ENCODE measurements around the gene SLC22A23. TPM values are rescaled to one million over a fixed set of nuclear protein-coding genes. Genes with fewer than 3 reads are reported as not detected.

Gene SLC22A23
- total and polyA plus RNA-seq, 2 of the 4 experiments (the other 2 are of a cell fraction): 0.72 to 1.6 TPM

DNA sequence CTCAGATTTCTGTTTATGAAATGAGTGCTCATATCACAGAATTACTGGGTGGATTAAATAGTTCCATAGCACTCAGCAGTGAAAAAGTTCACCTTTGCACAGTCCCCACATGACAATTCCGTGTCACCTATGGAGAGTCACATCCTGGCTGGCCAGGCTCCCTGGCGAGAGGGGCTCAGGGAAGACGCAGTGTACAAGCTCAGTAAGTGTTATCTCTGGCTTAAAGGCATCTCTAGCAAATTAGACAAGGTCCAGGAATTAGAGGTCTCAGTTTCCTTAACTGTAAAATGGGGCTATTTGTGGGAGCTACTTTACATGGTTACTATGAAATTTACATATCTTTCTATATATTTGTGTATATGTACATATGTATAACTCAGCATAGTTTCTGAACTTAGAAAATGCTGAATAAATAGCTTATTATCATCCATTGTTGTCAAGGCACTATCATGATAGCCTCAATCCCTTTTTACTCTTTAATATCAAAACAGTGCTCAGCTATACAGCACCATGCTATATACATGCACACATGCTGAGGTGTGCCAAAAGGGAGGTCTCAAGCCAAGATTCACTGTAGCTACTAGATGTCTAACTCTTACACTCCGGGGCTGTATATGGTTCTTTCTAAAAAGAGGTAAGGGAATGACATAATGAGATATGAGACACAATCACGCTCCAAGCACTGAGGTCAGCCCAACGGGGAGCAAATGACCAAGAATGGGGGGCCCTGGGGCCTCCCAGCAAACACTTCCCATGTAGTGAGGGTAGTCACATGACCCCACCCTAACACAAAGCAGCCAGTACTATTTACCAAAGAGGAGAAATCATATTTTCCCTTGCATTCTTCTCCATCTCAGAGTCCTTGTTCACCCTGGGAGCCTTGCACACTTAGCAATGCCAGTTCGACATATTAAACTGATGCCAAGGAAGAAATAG lies 59.4 kb downstream of the SLC22A23 start:
- H3K4me2 ChIP-seq (ENCODE audit: low read depth, low read length): no peak overlapping the region
- no peak overlapping the region for H3K23ac ChIP-seq (ENCODE audit: low read depth, low read length)
- peaks cover 35% of the 10 kb centered on the region for H3K27me3 ChIP-seq (ENCODE audit: control insufficient read depth, insufficient read depth, low read length)
- no peak for TF ChIP-seq CHD1 (IDR thresholded peaks at IDR 0.05; ENCODE audit: low read depth, low read length)
- no peak for TF ChIP-seq MAZ (IDR thresholded peaks at IDR 0.05; ENCODE audit: borderline replicate concordance, low read depth, low read length)
- TF ChIP-seq RAD21 (IDR thresholded peaks at IDR 0.05; ENCODE audit: low read length): no peak
- TF ChIP-seq, protein P1, sequence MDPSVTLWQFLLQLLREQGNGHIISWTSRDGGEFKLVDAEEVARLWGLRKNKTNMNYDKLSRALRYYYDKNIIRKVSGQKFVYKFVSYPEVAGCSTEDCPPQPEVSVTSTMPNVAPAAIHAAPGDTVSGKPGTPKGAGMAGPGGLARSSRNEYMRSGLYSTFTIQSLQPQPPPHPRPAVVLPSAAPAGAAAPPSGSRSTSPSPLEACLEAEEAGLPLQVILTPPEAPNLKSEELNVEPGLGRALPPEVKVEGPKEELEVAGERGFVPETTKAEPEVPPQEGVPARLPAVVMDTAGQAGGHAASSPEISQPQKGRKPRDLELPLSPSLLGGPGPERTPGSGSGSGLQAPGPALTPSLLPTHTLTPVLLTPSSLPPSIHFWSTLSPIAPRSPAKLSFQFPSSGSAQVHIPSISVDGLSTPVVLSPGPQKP (IDR thresholded peaks at IDR 0.05; ENCODE audit: borderline replicate concordance, low read depth, low read length): no peak
- TF ChIP-seq, protein P2, sequence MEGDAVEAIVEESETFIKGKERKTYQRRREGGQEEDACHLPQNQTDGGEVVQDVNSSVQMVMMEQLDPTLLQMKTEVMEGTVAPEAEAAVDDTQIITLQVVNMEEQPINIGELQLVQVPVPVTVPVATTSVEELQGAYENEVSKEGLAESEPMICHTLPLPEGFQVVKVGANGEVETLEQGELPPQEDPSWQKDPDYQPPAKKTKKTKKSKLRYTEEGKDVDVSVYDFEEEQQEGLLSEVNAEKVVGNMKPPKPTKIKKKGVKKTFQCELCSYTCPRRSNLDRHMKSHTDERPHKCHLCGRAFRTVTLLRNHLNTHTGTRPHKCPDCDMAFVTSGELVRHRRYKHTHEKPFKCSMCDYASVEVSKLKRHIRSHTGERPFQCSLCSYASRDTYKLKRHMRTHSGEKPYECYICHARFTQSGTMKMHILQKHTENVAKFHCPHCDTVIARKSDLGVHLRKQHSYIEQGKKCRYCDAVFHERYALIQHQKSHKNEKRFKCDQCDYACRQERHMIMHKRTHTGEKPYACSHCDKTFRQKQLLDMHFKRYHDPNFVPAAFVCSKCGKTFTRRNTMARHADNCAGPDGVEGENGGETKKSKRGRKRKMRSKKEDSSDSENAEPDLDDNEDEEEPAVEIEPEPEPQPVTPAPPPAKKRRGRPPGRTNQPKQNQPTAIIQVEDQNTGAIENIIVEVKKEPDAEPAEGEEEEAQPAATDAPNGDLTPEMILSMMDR (conservative IDR thresholded peaks at IDR 0.05; ENCODE audit: low read depth, low read length): no peak
- no peak for TF ChIP-seq RCOR1 (IDR thresholded peaks at IDR 0.05; ENCODE audit: insufficient replicate concordance, low read length)
- no peak for TF ChIP-seq POLR2A (IDR thresholded peaks at IDR 0.05; ENCODE audit: low read depth, low read length)
- TF ChIP-seq CEBPB (IDR thresholded peaks at IDR 0.05; ENCODE audit: low read depth, low read length): no peak
- H2AFZ ChIP-seq (replicated peaks; ENCODE audit: low read length, poor library complexity): no peak overlapping the region
- DNase-seq (no peak), ATAC-seq (ENCODE audit: low read depth) (no peak)
- H3K4ac ChIP-seq (ENCODE audit: low read depth, low read length): no peak overlapping the region
- WGBS, 2 experiments (ENCODE audit: extremely low coverage in 2 of 2, insufficient read length in 1 of 2): no CpG with 5 or more reads among the region's 7 CpGs
- no peak overlapping the region for H4K5ac ChIP-seq (ENCODE audit: low read depth, low read length)
- no peak overlapping the region for H3K14ac ChIP-seq (replicated peaks; ENCODE audit: low read depth, low read length)
- no peaks in the 10 kb centered on the region for H3K79me1 ChIP-seq (ENCODE audit: low read depth in 1 of 2, low read length in 2 of 2)
- H3K18ac ChIP-seq (ENCODE audit: low read depth, low read length): no peak overlapping the region
- H3K4me3 ChIP-seq (ENCODE audit: insufficient read depth, low read depth, low read length): no peak overlapping the region
- intact Hi-C loops (cut with micrococcal nuclease): no loop called here
- in situ Hi-C loops (cut with MboI; ENCODE audit: low sequenced_read_pairs): no loop called here
- H3K36me3 ChIP-seq (ENCODE audit: control insufficient read depth, insufficient read depth, low read length): no peaks in the 10 kb centered on the region
- H2BK20ac ChIP-seq (ENCODE audit: low read depth, low read length): no peak overlapping the region
- no peak overlapping the region; the same call in 1 of the 2 replicates for H3K56ac ChIP-seq (ENCODE audit: extremely low read depth, insufficient read depth, low read length)
- H2BK5ac ChIP-seq (ENCODE audit: low read depth, low read length, poor library complexity, severe bottlenecking): no peak overlapping the region
- H3K27ac ChIP-seq (ENCODE audit: insufficient read depth, low read length): no peak overlapping the region
- H3K9me3 ChIP-seq (ENCODE audit: control insufficient read depth, insufficient read depth, low read length): no peaks in the 10 kb centered on the region
- H4K20me1 ChIP-seq (ENCODE audit: insufficient read depth, low read length): no peaks in the 10 kb centered on the region
- H3K9me1 ChIP-seq (ENCODE audit: insufficient read depth, low read length): no peaks in the 10 kb centered on the region
- no peaks in the 10 kb centered on the region for H3K4me1 ChIP-seq (ENCODE audit: control insufficient read depth, insufficient read depth, low read length)
- dilution Hi-C loops (cut with HindIII; ENCODE audit: low sequenced_read_pairs, unreplicated experiment): no loop called here
- H4K8ac ChIP-seq (ENCODE audit: low read depth in 2 of 2, low read length in 2 of 2): no peak overlapping the region
- no peak overlapping the region for H2AK9ac ChIP-seq (replicated peaks; ENCODE audit: low read depth, low read length, poor library complexity)
- ChIA-PET CTCF (no interaction called here), POLR2A (ENCODE audit: unreplicated experiment) (no interaction called here)
- BruUV-seq (replicated peaks): no TSS peak
- no peak overlapping the region for H2BK120ac ChIP-seq (ENCODE audit: low read depth, low read length)
- H3K9ac ChIP-seq (ENCODE audit: low read depth, low read length): no peak overlapping the region
- no peak overlapping the region for H4K91ac ChIP-seq (ENCODE audit: insufficient read depth, low read depth, low read length)
- no peak overlapping the region for H2AK5ac ChIP-seq (ENCODE audit: low read depth, low read length)
- no peak overlapping the region for H2BK15ac ChIP-seq (ENCODE audit: low read depth, low read length)
